Adipocyte (in vitro differentiated cells): ENCODE results near the gene FIBCD1.

Experiments used
- DNase-seq: peaks from one replicate; pipeline ENCODE4 v3.0.0-alpha.2; 2015; ENCODE audit warnings: low read depth
- H3K27me3 ChIP-seq: replicated peaks from 2 replicates; pipeline ENCODE4 v1.7.0; 2013; ENCODE audit warnings: mild to moderate bottlenecking, low read length, moderate library complexity; ENCODE audit not compliant: control insufficient read depth, insufficient read depth
- H3K36me3 ChIP-seq: 2 replicates; pipeline ENCODE4 v1.7.0; 2013; ENCODE audit warnings: low read length, mild to moderate bottlenecking, moderate library complexity; ENCODE audit not compliant: control insufficient read depth, insufficient read depth, severe bottlenecking
- H3K4me1 ChIP-seq: 2 replicates; pipeline ENCODE4 v1.7.0; 2013; ENCODE audit warnings: mild to moderate bottlenecking, low read length, moderate library complexity; ENCODE audit not compliant: control insufficient read depth, insufficient read depth
- H3K4me3 ChIP-seq: 2 replicates; pipeline ENCODE4 v1.7.0; 2013; ENCODE audit warnings: mild to moderate bottlenecking, low read length, moderate library complexity
- H3K9ac ChIP-seq: 2 replicates; pipeline ENCODE4 v1.7.0; 2013; ENCODE audit warnings: mild to moderate bottlenecking, low read length, moderate library complexity
- H3K9me3 ChIP-seq: 2 replicates; pipeline ENCODE4 v1.7.0; 2013; ENCODE audit warnings: mild to moderate bottlenecking, low read length, moderate library complexity; ENCODE audit not compliant: control insufficient read depth

Gene FIBCD1

GRCh38 chr9:130948266-130948665 is 9.2 kb upstream of the FIBCD1 start:
- peaks cover 46% of the 10 kb centered on the region for H3K27me3 ChIP-seq
- peaks cover 14% of the 10 kb centered on the region for H3K9me3 ChIP-seq
- DNase-seq, result no peak
- H3K4me3 ChIP-seq, result no peak overlapping the region
- H3K9ac ChIP-seq, result no peak overlapping the region
- no peaks in the 10 kb centered on the region for H3K4me1 ChIP-seq
- H3K36me3 ChIP-seq, result no peaks in the 10 kb centered on the region

- H3K36me3 ChIP-seq, result no peaks in the 10 kb centered on the region
- peaks cover 10% of the 10 kb centered on the region for H3K9me3 ChIP-seq
- H3K4me3 ChIP-seq, result no peak overlapping the region
- DNase-seq, result no peak
- H3K9ac ChIP-seq, result no peak overlapping the region
- no peaks in the 10 kb centered on the region for H3K4me1 ChIP-seq
- H3K27me3 ChIP-seq, result peaks cover 46% of the 10 kb centered on the region
Observed at GRCh38 chr9:130947618-130948140, 8.6 kb upstream of the FIBCD1 start.

GRCh38 chr9:130946766-130947617 is 7.9 kb upstream of the FIBCD1 start:
- Histone ChIP-seq H3K4me1 (no peaks in the 10 kb centered on the region), H3K9ac (no peak overlapping the region), H3K36me3 (no peaks in the 10 kb centered on the region), H3K9me3 (peaks cover 8% of the 10 kb centered on the region), H3K4me3 (no peak overlapping the region), H3K27me3 (peaks cover 50% of the 10 kb centered on the region)
- DNase-seq, result peak; percentile 41

- Histone ChIP-seq H3K9me3 (peaks cover 8% of the 10 kb centered on the region), H3K4me1 (no peaks in the 10 kb centered on the region), H3K9ac (no peak overlapping the region), H3K36me3 (no peaks in the 10 kb centered on the region), H3K4me3 (no peak overlapping the region), H3K27me3 (peaks cover 44% of the 10 kb centered on the region)
- no peak for DNase-seq
Observed at GRCh38 chr9:130945173-130945572, 6.1 kb upstream of the FIBCD1 start.

GRCh38 chr9:130944510-130945058 is 5.5 kb upstream of the FIBCD1 start:
- no peak overlapping the region for H3K4me3 ChIP-seq
- no peak overlapping the region for H3K9ac ChIP-seq
- H3K4me1 ChIP-seq, result no peaks in the 10 kb centered on the region
- H3K9me3 ChIP-seq, result peaks cover 3% of the 10 kb centered on the region
- no peaks in the 10 kb centered on the region for H3K36me3 ChIP-seq
- H3K27me3 ChIP-seq, result peaks cover 42% of the 10 kb centered on the region
- no peak for DNase-seq

- Histone ChIP-seq H3K9me3 (no peaks in the 10 kb centered on the region), H3K4me3 (no peak overlapping the region), H3K4me1 (no peaks in the 10 kb centered on the region), H3K27me3 (peaks cover 35% of the 10 kb centered on the region), H3K36me3 (no peaks in the 10 kb centered on the region), H3K9ac (no peak overlapping the region)
- DNase-seq, result no peak
Observed at GRCh38 chr9:130943777-130944176, 4.7 kb upstream of the FIBCD1 start.

GRCh38 chr9:130943221-130943620 is 4.2 kb upstream of the FIBCD1 start:
- H3K4me3 ChIP-seq, result no peak overlapping the region
- no peak overlapping the region for H3K9ac ChIP-seq
- no peak for DNase-seq
- peaks cover 32% of the 10 kb centered on the region for H3K27me3 ChIP-seq
- H3K9me3 ChIP-seq, result no peaks in the 10 kb centered on the region
- no peaks in the 10 kb centered on the region for H3K4me1 ChIP-seq
- no peaks in the 10 kb centered on the region for H3K36me3 ChIP-seq

GRCh38 chr9:130942679-130943078 is 3.6 kb upstream of the FIBCD1 start:
- H3K9ac ChIP-seq, result no peak overlapping the region
- DNase-seq, result no peak
- no peaks in the 10 kb centered on the region for H3K36me3 ChIP-seq
- no peaks in the 10 kb centered on the region for H3K9me3 ChIP-seq
- no peak overlapping the region for H3K4me3 ChIP-seq
- H3K27me3 ChIP-seq, result peaks cover 26% of the 10 kb centered on the region
- H3K4me1 ChIP-seq, result no peaks in the 10 kb centered on the region

GRCh38 chr9:130942084-130942483 is 3.0 kb upstream of the FIBCD1 start:
- H3K27me3 ChIP-seq, result peaks cover 20% of the 10 kb centered on the region
- H3K9me3 ChIP-seq, result no peaks in the 10 kb centered on the region
- H3K4me3 ChIP-seq, result no peak overlapping the region
- no peaks in the 10 kb centered on the region for H3K4me1 ChIP-seq
- DNase-seq, result no peak
- no peaks in the 10 kb centered on the region for H3K36me3 ChIP-seq
- H3K9ac ChIP-seq, result no peak overlapping the region

- Histone ChIP-seq H3K4me1 (peaks cover 6% of the 10 kb centered on the region), H3K9ac (no peak overlapping the region), H3K27me3 (peaks cover 17% of the 10 kb centered on the region), H3K4me3 (no peak overlapping the region), H3K36me3 (no peaks in the 10 kb centered on the region), H3K9me3 (no peaks in the 10 kb centered on the region)
- peak; percentile 53 for DNase-seq
Observed at GRCh38 chr9:130940693-130941576, 1.9 kb upstream of the FIBCD1 start.

GRCh38 chr9:130940027-130940549 is 1.0 kb upstream of the FIBCD1 start:
- Histone ChIP-seq H3K27me3 (peaks cover 17% of the 10 kb centered on the region), H3K4me3 (no peak overlapping the region), H3K9ac (no peak overlapping the region), H3K4me1 (peaks cover 15% of the 10 kb centered on the region), H3K36me3 (no peaks in the 10 kb centered on the region), H3K9me3 (no peaks in the 10 kb centered on the region)
- no peak for DNase-seq
